ENCODE results near the gene PKNOX2.

DNA sequence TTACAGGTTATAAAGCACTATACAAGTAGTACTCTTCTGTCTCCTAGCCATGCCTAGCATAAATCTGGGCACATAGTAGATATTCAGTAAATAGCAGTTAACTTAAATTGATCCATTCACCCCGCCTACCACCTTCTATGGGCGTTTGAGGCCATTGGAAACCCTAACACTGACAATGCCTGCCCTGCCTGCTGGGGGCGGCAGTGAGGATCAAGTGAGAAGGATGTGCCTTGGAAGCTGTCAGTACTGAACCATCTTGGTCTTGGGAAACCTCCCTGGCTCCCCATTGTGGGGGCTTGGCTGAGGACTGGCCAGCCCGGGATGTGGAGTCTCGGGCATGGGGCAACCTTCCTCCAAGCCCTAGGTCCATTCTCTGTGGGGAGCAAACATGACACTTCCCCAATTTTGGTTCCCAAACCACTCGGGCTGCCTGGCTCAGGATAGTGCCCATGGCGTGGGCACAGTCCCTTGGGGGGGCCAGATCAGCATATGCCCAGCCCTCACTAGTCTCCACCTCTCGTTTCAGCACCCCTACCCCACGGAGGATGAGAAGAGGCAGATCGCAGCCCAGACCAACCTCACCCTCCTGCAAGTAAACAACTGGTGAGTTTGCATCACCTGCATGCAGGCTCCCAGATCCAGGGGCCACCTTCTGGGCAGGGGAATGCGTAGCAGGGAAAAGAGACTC, 264.1 kb downstream of the PKNOX2 start:
- TF ChIP-seq EZH2 (IDR thresholded peaks at IDR 0.05; ENCODE audit: borderline replicate concordance, low read depth, low read length, severe bottlenecking): no peak
- TF ChIP-seq, protein P1, sequence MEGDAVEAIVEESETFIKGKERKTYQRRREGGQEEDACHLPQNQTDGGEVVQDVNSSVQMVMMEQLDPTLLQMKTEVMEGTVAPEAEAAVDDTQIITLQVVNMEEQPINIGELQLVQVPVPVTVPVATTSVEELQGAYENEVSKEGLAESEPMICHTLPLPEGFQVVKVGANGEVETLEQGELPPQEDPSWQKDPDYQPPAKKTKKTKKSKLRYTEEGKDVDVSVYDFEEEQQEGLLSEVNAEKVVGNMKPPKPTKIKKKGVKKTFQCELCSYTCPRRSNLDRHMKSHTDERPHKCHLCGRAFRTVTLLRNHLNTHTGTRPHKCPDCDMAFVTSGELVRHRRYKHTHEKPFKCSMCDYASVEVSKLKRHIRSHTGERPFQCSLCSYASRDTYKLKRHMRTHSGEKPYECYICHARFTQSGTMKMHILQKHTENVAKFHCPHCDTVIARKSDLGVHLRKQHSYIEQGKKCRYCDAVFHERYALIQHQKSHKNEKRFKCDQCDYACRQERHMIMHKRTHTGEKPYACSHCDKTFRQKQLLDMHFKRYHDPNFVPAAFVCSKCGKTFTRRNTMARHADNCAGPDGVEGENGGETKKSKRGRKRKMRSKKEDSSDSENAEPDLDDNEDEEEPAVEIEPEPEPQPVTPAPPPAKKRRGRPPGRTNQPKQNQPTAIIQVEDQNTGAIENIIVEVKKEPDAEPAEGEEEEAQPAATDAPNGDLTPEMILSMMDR (IDR thresholded peaks at IDR 0.05; ENCODE audit: borderline replicate concordance, extremely low read depth, low read length, poor library complexity, severe bottlenecking): peak; percentile 26
